Sciatic nerve (tissue), 2 donors: ENCODE measurements around the gene SNAP23. TPM values are rescaled to one million over a fixed set of nuclear protein-coding genes. Genes with fewer than 3 reads are reported as not detected.
"Not testable (repeated sequence)": the region's sequence is repeated elsewhere in the genome, so short reads cannot be mapped to it uniquely, and the experiment has no call there.

Source experiments
- ATAC-seq: fragments of 200-7000 bp; cut with Tn5 transposase; one replicate; pipeline ENCODE4 v1.9.1; 2020; ENCODE audit warnings: mild to moderate bottlenecking, moderate library complexity
- DNase-seq: peaks from one replicate; pipeline ENCODE4 v3.0.0-alpha.2; 2020; ENCODE audit warnings: low spot score
- intact Hi-C: fragments of 100-400 bp; cut with DNase I; formaldehyde crosslinking; loops from one replicate; pipeline ENCODE4 v1.14.2; 2022
- total RNA-seq: library from RNA; stranded (reverse); fragmentation: NEBNext Ultra II Directional; extraction: Animal tissue kit (Norgen Biotek cat#: 25700); gene quantifications from one replicate; pipeline ENCODE4 v1.2.1, GENCODE V29; 2021
- donor health status: DM: no; HTN: no; CAD: no.
- donor health status: DM: no; HTN: no; CAD: no.

The SNAP23 gene
- total RNA-seq, 1 donor from 2014 or later: 75.7 TPM

DNA sequence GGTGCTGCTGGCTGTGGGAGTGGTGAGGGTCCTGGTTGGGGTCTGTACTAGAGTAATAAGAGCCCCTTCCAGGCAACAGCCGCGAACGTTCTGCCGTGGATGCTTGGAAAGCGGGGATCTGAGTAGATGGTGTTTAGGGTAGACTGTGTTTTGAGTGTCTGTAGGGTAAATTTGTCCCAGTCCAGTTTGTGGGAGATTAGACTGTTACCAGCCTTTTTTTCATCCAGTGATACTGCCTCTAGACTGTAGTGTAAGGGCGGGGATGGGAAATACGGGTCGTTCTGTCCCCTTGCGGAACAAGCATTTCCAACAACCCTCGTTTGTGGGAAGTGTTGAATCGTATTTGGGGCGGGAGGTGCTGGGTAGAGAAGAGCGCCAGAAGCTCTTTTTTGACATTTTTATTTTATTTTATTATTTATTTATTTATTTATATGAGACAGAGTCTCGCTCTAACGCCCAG lies 53.6 kb downstream of the SNAP23 start:
- no peak for DNase-seq
- intact Hi-C loops: no loop called here
- peak; percentile 55 for ATAC-seq

DNA sequence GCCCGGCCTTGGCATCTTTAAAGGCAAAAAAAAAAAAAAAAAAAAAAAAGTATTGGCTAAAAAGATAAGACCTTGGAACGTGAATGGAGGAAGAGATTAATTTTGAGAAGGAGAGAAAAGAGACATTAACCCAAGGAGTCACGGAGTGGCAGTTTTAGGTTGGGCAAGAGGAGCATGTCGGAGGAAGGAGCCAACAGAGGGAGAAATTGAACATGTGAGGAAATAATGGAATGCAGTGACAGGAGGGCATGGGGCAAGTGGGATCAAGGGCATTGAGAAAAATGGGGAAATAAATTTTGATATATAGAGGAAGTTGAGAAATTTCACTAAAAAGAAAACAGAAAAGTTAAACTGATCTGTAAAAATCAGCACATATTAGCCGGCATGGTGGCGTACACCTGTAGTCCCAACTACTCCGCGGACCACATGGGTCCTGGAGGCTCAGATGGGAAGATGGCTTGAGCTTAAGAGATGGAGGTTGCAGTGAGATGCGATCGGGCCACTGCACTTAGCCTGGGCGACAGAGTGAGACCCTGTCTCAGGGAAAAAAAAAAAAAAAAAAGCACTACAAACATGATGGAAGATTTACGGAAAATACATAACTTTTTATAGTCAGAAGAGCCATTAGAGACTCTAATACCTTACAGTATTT lies 54.4 kb downstream of the SNAP23 start:
- ATAC-seq (no peak), DNase-seq (no peak)
- intact Hi-C loops: no loop called here

DNA sequence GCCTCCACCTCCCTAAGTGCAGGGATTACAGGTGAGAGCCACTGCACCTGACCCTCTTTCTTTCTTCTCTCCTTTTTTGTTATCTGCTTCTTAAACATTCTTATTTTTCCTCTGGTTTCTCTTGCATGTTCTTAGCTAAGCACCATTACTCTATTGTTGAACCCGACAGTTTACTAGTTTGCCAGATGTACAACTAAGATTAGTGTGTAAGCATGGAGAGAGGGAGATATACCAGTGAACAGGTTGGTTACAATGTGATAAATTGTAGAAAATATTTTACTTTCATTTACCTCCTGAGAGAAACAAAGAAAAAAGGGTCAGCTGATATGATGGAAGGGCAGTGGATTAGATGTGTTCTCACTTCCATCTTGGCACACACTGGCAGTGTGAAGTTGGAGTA lies 58.1 kb downstream of the SNAP23 start:
- DNase-seq (no peak), ATAC-seq (no peak)
- intact Hi-C loops: no loop called here

DNA sequence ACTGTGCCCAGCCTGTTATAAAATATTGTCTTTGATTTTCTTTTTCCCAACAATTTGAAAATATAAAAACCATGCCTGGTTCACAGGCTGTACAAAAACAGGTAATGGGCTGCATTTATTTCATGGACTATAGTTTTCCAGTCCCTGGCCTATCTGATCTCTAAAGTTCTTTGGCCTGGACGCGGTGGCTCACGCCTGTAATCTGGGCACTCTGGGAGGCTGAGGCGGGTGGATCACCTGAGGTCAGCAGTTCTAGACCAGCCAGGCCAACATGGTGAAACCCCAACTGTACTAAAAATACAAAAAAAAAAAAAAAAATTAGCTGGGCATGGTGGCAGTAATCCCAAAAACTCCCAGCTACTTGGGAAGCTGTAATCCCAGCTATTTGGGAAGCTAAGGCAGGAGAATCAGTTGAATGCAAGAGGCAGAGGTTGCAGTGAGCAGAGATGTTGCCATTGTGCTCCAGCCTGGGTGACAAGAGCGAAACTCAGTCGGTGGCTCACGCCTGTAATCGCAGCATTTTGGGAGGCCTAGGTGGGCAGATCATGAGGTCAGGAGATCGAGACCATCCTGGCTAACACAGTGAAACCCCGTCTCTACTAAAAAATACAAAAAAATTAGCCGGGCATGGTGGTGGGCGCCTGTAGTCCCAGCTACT lies 61.2 kb downstream of the SNAP23 start:
- intact Hi-C loops, DNase-seq: not testable (repeated sequence)
- peak; percentile 66 for ATAC-seq

DNA sequence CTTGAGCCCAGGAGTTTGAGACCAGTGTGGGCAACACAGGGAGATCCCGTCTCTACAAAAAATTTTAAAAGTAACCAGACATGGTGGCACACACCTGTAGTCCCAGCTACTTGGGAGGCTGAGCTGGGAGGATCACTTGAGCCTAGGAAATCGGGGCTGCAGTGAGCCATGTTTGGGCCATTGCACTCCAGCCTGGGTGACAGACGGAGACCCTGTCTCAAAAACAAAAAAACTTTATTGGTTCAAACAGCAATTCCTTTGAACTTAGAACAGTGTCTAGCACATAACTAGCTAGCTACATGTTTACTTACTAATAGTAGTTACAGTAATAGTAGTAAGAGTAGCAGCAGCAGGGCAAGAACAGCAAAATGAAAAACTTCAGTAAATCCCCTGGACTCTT lies 63.3 kb downstream of the SNAP23 start:
- no peak for ATAC-seq
- intact Hi-C loops: no loop called here
- DNase-seq: no peak

DNA sequence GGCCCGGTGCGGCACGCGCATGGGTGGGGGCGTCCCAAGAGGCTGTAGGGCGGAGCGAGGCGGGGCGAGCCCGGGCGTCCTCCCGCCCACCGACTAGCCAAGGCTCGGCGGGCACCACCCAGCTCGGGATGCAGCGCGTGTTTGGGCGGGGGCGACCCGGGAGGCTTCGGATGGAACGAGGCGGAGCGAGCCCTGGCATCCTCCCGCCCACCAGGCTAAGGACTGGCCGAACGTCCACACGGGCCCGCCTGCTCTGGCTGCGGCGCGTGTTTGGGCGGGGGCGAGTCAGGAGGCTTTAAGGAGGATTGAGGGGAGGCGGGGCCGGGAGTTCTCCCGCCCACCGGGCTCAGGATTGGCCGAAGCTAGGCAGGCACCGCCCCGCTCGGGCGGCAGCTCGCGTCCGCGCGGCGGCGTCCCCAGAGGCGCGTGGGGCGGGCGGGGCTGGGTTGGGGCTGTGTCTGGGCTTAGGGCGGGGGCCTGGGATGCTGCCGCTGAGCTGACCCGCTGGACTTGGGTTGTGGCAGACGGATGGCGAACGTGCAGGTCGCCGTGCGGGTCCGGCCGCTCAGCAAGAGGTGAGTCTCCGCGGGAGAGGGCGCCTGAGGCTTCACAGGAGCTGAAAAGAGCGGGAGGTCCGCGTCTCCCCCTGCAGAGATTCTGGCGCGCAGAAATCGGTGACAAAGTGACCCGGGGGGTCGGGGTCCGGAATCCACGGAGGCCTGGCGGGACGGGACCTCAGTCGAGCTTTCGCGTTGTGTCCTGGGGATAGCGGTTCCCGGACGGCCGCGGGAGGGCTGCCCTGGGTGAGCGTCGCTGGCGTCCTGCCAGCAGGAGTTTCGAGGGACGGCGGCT lies 80.0 kb downstream of the SNAP23 start, which contains the start of gene STARD9:
Gene STARD9, plus strand, starts transcription at position 419 of the 852 bp plus-strand sequence. Its CDS starts 110 bp downstream, at position 529.
- DNase-seq: peak; percentile 99
- intact Hi-C loops: no loop called here
- ATAC-seq: peak; percentile 96

DNA sequence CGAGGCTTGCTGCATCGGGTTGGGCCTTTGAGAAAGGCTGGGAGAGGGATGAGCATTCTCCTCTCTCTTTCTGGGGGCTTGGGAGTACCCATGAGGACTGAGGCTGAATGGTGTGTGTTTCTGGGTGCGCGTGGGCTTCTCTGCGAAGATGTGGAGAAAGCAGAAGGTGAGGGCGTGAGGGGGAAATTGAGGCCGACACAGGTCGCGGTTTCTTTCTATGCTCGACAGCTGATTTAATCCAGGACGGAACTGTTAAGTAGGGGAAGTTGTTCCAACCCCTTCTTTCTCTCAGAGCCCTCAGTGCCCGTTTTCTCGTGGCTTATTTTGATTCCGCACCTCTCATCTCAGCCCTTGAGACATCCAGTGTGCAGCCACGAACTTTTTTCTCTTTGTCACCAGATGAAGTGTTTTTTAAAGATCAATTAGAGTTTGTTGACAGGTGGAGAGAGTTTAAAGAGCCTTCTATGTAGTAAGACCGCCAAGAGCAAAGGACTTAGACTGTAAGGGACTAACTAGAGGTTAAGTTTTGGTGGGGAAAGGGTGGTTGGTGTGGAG lies 80.7 kb downstream of the SNAP23 start:
- ATAC-seq: no peak
- intact Hi-C loops: no loop called here

DNA sequence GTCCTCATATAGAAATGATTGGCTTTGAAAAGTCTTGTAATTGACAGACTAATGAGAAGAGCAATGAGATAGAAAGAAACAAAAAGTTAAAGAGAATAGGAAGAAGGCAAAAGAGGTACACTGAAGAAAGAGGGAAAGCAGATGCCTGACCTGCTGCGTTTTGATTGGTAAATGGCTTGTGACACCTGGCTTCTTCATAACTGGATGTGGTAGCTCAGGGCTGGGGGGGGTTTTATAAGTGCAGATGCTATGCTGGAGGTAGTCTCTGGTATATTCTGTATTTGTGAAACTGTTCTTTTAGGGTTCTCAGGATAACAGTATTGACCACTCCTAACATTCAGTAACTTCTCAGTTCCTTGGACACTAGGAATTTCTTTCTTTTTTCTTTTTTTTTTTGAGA lies 81.3 kb downstream of the SNAP23 start:
- ATAC-seq (no peak), DNase-seq (no peak)
- intact Hi-C loops: no loop called here

More for the DNA sequence above, 80.7 kb downstream of the SNAP23 start:
- DNase-seq: no peak

DNA sequence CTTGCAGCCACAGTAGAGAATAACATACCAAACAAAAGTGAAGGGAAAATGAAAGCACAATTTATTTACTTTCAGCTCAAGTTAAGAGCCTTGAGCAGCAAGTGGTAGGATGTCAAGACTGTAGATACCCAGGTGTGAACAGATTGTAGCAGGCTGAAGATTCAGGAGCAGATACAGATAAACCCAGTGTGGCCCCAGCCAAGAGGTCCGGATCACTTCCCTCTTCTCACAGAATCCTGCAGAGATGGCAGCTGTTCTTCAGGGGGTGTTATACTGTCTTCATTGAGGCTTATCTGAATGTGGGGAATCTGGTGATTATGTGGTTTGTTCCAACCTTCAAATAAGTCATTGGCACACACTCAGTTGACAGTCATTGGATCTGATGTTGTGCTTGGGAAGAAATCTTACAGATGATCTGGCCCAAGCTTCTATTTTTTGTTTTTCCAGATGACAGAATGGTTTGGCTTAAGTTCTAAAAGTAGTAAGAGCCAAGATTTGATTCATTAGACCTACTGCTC lies 82.1 kb downstream of the SNAP23 start:
- intact Hi-C loops: no loop called here
- DNase-seq: no peak
- ATAC-seq: peak; percentile 3

DNA sequence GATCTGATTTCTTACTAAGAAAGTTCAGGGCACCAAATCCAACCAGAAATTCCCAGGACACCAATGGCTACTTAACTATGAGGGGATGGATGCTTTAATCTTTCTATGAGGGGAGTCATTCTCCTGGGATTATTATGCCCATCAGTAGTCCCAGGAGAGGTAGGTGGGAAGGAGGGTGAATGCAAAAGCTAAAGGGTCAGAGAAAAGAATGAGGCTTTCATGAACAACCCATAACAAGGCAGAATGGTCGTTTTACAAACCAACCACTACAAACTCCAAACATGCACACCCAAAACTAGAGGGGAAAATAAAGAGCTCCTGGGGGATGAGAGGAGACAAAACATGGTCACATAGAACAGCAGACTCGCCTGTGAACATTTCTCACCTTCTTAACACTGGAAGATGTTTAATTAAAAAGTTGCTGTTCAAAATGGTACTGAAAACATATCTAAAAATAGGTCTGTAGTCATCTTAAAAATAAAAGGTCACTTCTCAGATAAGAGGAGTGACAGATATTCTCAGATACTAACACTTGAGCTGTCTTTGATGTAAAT lies 83.6 kb downstream of the SNAP23 start:
- no peak for ATAC-seq
- intact Hi-C loops: no loop called here
- no peak for DNase-seq

DNA sequence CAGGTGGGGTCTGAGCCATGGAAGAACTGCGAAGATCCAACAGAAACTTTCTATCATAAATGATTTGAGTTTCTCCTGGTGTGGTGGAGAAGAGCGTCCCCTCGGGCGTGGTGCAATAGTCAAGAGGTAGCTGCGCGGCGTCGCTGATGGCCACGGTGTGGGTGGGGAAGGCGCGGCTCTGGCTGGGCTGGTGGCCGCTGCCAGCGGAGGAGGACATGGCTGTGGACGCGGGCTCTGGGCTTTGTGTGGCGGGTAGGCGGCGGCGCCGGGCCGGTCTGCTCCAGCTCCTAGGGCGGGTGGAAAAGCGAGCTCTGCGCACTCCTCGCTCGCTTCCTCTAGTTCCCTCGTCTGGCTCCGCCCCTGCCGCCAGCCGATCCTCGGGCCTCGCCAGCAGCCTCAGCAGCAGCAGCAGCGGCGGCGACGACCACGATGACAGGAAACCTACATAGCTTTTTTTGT lies 85.9 kb downstream of the SNAP23 start:
- DNase-seq (peak; percentile 92), ATAC-seq (peak; percentile 94)
- intact Hi-C loops: no loop called here

Other genes with a start within 250 kb of the SNAP23 start
- 57.6 TPM for gene GANC, start 222.4 kb upstream of the SNAP23 start, total RNA-seq
- 71.6 TPM for gene TMEM87A, start 222.2 kb upstream of the SNAP23 start, total RNA-seq
- gene CAPN3, start 136.1 kb upstream of the SNAP23 start, total RNA-seq: 21.9 TPM
- gene ZNF106, start 4.5 kb upstream of the SNAP23 start, total RNA-seq: 87.8 TPM
- gene LRRC57, start 53.2 kb downstream of the SNAP23 start, total RNA-seq: 19.8 TPM
- 20.0 TPM for gene HAUS2, start 53.2 kb downstream of the SNAP23 start, total RNA-seq
- gene STARD9, start 80.0 kb downstream of the SNAP23 start, total RNA-seq: 77.3 TPM
- gene CDAN1, start 241.5 kb downstream of the SNAP23 start, total RNA-seq: 21.3 TPM